C4-2B (cell line): ENCODE data around the gene OR52I2.

ENCODE experiments used
- H3K27ac ChIP-seq: fragments of 450-650 bp; 2 replicates; pipeline ENCODE4 v1.5.1; 2017
- CTCF ChIP-seq: fragments of 450-650 bp; conservative IDR thresholded peaks from 2 replicates; pipeline ENCODE4 v1.5.1; 2017; ENCODE audit warnings: mild to moderate bottlenecking
- ZFX ChIP-seq: fragments of 450-650 bp; IDR thresholded peaks from 2 replicates; pipeline ENCODE4 v1.6.1; 2017

OR52I2 gene

GRCh38 chr11:4636136-4636535, 54.6 kb downstream of the OR52I2 start:
- no peak for TF ChIP-seq ZFX
- no peak for TF ChIP-seq CTCF
- no peak overlapping the region for H3K27ac ChIP-seq

- peak within 1 kb of the TSS; percentile 9; the same call in 1 of the 2 replicates for H3K27ac ChIP-seq
- no peak for TF ChIP-seq ZFX
- TF ChIP-seq CTCF, result peak; percentile 93
Measured at GRCh38 chr11:4636962-4637661, 55.6 kb downstream of the OR52I2 start, which contains the start of gene OR51D1. Gene OR51D1 (plus strand): TSS chr11:4637477. CDS start chr11:4639791, 2,314 bp downstream.

- H3K27ac ChIP-seq, result no peak overlapping the region; the same call in 1 of the 2 replicates
- TF ChIP-seq CTCF (no peak), ZFX (no peak)
Measured at GRCh38 chr11:4637662-4638047, 56.1 kb downstream of the OR52I2 start.

GRCh38 chr11:4639931-4640330, 58.4 kb downstream of the OR52I2 start:
- TF ChIP-seq ZFX (no peak), CTCF (no peak)
- no peak overlapping the region; the same call in 1 of the 2 replicates for H3K27ac ChIP-seq

GRCh38 chr11:4641501-4641900, 60.0 kb downstream of the OR52I2 start:
- H3K27ac ChIP-seq, result no peak overlapping the region
- TF ChIP-seq CTCF, result no peak
- TF ChIP-seq ZFX, result no peak

- H3K27ac ChIP-seq, result no peak overlapping the region
- TF ChIP-seq CTCF, result no peak
Measured at GRCh38 chr11:4642043-4642442, 60.5 kb downstream of the OR52I2 start.
